HG02763 (cell line): ENCODE measurements around the gene POLR2H.

ENCODE experiments used
- ATAC-seq: cut with Tn5 transposase; IDR thresholded peaks from one replicate; pipeline ENCODE4 v1.9.1; 2021; ENCODE audit warnings: mild to moderate bottlenecking, moderate library complexity; ENCODE audit not compliant: unreplicated experiment

Gene POLR2H

DNA sequence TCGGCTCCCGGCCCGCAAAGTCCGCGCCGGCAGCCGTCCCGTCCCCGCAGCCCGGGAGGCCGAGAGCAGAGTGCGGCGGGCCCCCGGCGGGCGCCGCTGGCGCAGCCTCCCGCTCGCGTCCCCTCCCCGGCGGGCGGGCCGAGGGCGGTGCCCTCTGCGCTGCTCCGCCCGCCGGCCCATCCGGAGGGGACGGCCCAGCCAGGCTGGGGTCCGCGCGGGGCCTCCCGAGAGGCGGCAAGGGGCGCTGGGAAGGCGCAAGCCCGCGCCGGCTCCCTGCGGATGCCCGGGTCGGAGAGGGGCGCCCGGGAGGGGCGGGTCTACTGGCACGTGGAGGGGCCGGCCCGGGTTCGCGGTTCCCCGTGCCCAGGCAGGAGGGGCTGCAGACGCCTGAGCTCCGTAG is at the start of gene POLR2H, which contains the start of gene CLCN2:
TSS of gene POLR2H (plus strand) at position 179 of the 400 bp plus-strand sequence. CDS start 1,783 bp downstream, outside the sequence.
TSS of gene CLCN2 (minus strand) at position 74 of the 400 bp plus-strand sequence. CDS start 126 bp downstream, outside the sequence.
- peak; percentile 39 for ATAC-seq

DNA sequence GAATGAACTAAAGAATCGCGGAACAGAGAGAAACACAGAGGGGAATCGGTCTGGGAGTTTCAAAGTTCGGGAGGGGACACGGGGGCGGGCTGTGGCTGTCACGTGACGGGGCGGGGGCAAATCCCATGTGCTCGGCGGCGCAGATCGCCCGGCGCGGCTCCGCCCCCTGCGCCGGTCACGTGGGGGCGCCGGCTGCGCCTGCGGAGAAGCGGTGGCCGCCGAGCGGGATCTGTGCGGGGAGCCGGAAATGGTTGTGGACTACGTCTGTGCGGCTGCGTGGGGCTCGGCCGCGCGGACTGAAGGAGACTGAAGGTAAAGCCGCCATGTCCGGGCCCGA is 47.2 kb upstream of the POLR2H start, which contains the start of gene EIF4G1:
TSS of gene EIF4G1 (plus strand) at position 244 of the 337 bp plus-strand sequence. CDS start 1,191 bp downstream, outside the sequence.
- ATAC-seq, result peak; percentile 83

DNA sequence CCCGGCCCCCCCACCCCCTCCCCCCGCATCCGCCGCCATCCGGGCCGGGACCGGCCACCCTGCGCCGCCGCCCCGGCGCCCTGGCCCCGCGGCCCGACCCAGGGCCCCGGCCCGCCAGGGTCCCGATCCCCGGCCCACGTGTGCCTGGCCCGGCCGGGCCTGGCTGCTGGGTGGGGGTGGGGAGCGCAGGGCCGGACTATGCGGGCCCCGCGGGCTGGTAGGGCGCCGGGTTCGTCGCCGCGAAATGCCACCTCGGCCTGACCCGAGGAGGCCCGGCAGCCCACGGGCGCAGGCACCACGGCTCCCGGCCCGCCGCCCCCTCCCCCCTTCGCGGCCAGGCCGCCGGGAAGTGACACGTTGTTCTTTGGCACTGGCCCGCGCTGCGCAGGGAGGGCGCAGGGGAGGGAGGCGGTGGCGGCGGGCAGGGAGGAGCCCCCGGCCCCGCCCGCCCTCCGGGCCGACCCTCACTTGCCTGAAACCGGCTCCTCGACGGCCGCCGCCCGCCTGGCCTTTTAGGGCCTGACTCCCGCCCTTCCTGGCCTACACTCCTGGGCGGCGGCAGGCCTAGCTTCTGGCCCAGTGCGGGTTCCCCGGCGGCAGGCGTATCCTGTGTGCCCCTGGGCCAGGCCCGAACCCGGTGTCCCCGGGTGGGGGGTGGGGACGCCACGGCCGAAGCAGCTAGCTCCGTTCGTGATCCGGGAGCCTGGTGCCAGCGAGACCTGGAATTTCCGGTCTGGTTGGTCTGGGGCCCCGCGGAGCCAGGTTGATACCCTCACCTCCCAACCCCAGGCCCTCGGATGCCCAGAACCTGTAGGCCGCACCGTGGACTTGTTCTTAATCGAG is 46.6 kb upstream of the POLR2H start:
- peak; percentile 35 for ATAC-seq

DNA sequence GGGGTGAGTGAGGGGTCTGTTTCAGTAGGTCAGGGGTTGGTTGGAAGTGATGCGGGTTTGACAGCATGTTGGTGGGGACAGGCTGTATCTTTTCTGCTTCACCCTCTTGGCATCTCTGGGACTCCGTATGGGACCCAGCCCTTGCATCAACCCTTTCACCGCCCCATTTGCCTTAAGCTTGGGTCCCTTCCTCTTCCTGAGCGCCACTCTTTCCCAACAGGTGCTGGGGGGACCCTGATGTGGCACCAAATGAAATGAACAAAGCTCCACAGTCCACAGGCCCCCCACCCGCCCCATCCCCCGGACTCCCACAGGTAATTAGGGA is 46.0 kb upstream of the POLR2H start:
- ATAC-seq, result no peak

DNA sequence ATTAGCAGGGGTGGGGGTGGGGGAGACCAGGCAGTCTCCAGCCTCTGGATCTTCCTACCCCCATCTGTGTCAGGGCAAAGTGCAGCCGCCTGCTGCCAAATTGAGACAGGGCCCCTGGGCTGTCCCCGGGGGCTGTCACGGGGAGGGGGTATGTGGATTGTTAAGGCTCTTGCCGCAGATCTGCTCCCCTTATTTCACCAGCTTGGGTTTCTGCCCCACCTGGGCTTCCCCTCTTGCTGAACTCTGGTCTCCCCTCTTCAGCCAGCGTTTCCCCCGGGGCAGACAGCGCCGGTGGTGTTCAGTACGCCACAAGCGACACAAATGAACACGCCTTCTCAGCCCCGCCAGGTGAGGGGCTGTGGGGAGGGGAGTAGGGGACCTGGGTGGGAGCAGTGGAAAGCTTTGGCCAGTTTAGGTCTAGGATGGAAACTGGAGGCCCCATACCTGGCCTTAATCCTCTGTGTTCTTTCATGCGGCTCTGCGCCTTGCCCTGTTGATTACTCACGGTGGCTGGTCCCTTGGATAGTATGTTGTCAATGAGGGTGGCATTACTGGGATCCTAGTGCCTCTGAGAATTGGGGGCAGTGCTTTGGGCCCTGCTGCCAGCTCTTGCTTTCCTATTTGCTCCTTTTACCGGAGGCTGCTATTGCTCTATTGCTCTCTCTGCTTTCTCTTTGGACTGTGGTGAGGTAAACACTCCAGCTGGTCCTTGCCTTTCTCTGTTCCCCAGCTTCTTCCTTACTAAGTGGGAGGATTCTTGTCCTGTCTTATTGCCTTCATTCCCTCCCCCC is 45.4 kb upstream of the POLR2H start:
- ATAC-seq, result no peak

DNA sequence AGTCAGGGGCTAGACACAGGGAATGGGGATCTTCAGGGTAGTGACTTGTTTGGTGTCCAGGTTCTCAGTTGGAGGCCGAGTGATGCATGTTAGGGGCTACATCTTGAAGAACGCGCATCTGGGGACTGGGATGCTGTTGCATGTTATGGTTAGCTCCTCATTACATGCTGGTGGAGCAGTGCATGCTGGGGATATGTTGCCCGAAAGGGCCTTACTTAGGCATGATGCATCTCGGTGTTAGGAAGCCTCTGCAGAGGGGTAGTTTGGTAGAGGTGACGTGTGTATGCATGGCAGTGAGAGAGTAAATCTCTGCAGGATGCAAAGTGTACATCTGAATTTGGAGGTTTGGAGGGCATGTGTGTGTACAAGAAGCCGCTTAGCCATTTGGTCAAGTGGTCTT is 44.7 kb upstream of the POLR2H start:
- no peak for ATAC-seq

DNA sequence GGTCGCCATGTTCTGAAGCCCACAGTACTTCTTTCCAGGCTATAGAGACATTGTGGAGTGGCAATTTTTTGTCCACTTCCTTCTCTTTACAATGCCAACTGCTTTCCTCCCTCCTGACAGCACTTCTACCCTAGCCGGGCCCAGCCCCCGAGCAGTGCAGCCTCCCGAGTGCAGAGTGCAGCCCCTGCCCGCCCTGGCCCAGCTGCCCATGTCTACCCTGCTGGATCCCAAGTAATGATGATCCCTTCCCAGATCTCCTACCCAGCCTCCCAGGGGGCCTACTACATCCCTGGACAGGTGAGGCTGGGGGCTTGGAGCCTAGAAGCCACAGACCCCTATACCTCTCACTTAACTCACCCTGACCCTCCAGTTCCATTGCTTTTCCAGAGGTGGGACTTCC is 44.3 kb upstream of the POLR2H start:
- no peak for ATAC-seq

DNA sequence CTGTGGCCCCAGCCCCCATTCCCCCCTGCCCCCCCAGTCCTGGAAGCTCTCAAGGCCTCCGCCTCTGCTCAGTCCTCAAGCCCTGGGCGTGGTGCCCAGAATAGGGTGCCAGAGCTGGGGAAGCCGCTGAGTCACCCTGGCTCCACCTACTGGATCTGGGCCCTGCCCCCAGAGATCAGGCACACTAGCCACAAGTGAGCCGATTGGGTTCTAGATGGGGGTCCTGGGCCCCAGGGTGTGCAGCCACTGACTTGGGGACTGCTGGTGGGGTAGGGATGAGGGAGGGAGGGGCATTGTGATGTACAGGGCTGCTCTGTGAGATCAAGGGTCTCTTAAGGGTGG is 41.4 kb upstream of the POLR2H start:
- ATAC-seq, result no peak

DNA sequence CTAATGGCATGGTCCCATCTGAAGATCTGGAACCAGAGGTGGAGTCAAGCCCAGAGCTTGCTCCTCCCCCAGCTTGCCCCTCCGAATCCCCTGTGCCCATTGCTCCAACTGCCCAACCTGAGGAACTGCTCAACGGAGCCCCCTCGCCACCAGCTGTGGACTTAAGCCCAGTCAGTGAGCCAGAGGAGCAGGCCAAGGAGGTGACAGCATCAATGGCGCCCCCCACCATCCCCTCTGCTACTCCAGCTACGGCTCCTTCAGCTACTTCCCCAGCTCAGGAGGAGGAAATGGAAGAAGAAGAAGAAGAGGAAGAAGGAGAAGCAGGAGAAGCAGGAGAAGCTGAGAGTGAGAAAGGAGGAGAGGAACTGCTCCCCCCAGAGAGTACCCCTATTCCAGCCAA is 39.8 kb upstream of the POLR2H start:
- ATAC-seq, result no peak

DNA sequence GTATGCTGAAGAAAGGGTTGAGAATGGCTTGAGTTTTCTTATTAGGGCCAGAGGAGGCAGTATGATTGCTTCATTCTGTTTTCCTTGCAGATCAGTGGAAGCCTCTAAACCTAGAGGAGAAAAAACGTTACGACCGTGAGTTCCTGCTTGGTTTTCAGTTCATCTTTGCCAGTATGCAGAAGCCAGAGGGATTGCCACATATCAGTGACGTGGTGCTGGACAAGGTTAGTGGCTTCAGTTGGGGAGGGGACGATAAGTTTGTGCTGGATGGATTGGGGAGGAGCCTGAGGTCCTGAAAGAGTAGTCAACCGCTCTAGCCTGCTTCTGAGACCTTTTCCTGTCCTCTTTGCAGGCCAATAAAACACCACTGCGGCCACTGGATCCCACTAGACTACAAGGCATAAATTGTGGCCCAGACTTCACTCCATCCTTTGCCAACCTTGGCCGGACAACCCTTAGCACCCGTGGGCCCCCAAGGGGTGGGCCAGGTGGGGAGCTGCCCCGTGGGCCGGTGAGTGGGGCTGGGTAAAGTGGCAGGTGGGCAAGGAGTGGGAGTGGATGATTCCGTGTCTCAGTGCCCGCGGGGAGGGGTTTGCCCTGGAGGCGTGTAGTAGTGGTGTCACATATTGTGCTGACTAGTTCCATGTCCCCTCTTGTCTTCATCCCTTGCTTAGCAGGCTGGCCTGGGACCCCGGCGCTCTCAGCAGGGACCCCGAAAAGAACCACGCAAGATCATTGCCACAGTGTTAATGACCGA is 38.6 kb upstream of the POLR2H start:
- no peak for ATAC-seq

DNA sequence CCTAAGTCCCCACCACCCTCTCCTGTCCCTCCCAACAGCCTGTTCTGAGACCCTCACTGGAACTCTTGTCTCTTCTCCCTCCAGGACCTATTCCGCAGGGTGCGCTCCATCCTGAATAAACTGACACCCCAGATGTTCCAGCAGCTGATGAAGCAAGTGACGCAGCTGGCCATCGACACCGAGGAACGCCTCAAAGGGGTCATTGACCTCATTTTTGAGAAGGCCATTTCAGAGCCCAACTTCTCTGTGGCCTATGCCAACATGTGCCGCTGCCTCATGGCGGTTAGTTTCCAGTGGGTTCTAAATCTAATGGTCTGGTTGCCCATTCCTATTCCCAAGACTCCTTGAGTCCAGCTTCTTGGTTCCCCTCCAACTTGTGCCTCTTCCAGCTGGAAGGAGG is 37.8 kb upstream of the POLR2H start:
- no peak for ATAC-seq

DNA sequence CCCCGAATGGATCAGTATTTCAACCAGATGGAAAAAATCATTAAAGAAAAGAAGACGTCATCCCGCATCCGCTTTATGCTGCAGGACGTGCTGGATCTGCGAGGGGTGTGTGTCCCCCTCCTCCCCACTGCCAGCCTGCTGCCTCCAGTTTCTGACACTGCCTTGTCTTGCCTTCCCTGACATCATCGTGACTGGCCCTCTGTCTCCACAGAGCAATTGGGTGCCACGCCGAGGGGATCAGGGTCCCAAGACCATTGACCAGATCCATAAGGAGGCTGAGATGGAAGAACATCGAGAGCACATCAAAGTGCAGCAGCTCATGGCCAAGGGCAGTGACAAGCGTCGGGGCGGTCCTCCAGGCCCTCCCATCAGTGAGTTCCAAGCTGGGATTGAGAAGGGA is 36.2 kb upstream of the POLR2H start:
- ATAC-seq, result no peak

DNA sequence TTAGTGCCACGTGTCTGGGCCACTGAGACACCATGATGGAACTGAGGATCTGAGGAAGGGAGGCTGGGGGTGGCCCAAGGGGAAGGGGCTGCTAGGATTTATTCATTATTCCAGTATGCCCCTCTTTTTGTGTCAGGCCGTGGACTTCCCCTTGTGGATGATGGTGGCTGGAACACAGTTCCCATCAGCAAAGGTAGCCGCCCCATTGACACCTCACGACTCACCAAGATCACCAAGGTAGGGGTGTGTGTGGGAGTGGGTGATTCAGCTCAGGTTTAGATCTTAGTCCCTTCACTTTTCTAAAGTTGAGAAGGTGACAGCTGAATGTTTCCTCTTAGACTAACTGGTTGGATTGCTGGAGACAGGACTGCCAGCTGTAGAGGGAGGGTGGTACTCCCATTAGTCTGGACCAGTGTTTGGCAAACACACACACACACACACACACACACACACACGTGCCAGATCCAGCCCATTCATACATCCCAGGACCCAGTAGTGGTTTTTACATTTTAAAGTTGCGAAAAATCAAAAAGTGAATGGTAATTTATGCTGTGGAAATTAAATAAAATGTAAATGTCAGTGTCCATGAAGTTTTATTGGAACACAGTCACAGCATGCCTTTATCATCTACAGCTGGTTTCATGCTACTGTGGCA is 35.7 kb upstream of the POLR2H start:
- ATAC-seq, result no peak

DNA sequence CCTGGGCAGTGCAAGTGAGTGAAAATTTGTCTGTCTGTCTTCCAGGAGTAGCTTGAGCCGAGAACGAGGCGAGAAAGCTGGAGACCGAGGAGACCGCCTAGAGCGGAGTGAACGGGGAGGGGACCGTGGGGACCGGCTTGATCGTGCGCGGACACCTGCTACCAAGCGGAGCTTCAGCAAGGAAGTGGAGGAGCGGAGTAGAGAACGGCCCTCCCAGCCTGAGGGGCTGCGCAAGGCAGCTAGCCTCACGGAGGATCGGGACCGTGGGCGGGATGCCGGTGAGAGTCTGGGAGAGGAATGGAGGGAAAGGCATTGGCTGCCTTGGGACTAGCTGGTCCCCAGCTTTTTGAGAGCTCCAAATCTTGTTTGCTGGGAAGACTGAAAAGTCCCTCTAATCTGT is 34.3 kb upstream of the POLR2H start:
- ATAC-seq, result no peak

DNA sequence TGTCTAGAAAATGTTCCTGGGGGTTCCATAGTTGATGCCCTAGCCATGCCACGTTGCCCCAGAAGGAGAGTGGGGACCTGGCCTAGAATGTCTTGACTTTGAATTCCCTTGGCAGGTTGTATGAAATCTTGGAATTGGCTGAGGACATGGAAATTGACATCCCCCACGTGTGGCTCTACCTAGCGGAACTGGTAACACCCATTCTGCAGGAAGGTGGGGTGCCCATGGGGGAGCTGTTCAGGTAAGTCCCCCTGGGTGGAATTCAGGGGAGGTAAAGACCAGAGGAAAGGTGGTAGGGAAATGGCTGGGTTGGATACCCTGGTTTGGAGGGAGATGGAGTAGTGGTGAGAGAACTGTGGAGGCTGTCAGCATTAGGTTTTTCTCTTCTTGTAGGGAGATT is 33.0 kb upstream of the POLR2H start:
- ATAC-seq, result no peak

DNA sequence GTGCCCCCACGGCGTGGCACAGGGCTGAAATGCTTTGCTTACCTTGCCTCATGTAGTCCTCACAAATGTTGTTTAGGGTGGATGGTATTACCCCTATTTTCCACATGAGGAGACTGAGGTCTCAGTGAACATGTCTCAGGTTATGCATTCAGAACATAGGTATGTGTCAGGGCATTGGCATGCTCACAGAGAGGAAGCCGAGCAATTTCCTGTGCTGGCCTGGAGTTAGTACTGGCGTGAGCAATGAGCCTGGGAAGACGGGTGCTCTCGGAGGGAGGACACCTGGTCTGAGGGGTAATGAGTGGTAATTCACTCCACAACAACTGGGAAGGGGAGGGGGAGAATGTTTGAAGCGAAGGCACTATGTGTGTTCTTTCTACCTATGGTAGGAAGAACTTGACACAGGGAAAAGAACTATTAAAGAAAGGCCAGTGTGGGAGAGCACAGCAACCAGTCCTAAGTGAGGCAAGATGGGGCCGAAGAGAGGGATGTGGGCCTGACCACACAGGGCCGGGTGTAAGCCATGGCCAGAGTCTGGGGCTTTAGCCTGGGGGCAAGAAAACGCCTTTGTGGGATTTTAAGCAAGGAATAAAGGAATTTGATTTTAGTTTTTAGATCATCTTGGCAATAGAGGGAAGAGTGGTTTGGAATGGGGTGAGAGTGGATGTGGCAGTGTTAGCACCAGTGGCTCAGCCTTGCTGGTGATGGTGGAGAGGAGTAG is 29.0 kb upstream of the POLR2H start:
- ATAC-seq, result no peak

DNA sequence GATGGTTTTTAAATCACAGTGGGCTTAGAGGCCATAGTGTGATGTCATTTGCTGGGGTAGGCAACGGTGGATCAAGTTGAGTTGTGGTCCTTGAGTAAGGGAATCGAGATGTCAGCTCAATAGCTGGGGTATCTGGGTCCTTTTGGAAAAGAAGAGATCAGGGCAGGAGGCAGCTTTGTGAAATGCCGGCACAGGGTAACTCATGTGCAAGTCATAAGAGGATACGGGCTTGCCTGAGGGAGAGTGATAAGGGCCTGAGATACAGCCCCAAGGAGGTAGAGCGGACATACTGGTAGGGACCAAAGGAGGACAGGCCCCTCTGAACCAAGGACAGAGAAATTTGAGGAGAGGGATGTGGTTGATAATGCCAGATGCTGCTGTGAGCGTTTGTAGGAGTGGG is 28.3 kb upstream of the POLR2H start:
- no peak for ATAC-seq

DNA sequence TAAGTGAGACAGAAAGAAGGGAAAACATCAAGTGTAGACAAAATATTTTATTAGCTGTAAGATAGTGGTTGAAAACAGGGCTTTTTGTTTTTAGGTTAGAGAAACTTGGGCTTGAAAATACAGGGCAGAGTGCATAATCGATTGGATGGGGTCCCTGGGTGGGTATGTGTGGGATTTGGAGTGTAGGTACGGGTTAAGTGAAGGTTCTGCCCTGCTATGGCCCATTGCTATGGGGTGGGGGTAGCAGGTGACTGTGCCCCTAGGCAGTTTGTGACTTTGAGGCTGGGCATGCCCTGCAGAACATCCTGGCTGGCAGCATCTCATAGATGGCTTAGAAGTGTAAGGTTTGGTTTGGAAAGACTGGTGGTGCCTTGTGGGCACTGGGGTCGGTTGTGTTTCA is 27.8 kb upstream of the POLR2H start:
- no peak for ATAC-seq

DNA sequence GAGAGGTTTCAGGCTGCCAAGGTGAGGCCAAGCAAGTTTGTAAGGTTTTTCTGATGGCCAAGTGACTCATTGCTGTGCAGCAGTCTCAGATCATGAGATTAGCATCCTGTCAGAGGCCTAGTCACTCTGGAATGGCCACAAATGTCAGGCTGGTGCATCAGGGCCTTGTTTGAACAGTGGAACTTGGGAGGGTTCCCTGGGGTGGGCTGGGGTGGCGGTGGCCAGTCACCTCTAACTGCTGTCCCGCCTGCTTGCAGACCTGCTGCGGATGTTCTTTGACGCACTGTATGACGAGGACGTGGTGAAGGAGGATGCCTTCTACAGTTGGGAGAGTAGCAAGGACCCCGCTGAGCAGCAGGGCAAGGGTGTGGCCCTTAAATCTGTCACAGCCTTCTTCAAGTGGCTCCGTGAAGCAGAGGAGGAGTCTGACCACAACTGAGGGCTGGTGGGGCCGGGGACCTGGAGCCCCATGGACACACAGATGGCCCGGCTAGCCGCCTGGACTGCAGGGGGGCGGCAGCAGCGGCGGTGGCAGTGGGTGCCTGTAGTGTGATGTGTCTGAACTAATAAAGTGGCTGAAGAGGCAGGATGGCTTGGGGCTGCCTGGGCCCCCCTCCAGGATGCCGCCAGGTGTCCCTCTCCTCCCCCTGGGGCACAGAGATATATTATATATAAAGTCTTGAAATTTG is 26.9 kb upstream of the POLR2H start:
- no peak for ATAC-seq

DNA sequence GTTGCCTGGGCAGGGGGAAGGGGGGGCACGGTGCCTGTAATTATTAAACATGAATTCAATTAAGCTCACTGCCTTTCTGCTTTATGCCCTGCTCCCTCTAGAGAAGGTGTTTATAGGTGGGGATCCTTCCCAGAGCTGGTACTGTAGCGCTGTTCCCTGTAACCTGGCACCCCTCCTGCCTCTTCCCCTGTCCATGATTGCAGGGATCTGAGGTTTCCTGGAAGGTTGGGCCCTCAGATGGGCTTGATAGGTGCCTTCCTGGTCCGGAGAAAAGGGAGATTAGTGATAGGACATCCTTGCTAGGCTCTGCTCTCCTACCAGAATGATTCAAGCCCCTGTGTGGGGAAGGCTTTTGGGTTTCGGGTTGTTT is 26.2 kb upstream of the POLR2H start:
- ATAC-seq, result no peak
